HCT116 (cell line): ENCODE results near the gene MRPS7. TPM values are rescaled to one million over a fixed set of nuclear protein-coding genes. Genes with fewer than 3 reads are reported as not detected.

Experiments used
- ATAC-seq: fragments of 200-7000 bp; cut with Tn5 transposase; 2 replicates; pipeline ENCODE4 v1.9.1; 2020; ENCODE audit warnings: mild to moderate bottlenecking, moderate library complexity
- BruUV-seq: library from RNA; stranded (reverse); fragments of 400-500 nt; replicated peaks from 2 replicates; lab custom pipeline; 2021; lab: Mats Ljungman, UMichigan
- CTCF ChIA-PET: fragments of 300-600 bp; sonication (Branson Sonifier 250); formaldehyde crosslinking; loops from one replicate; lab custom pipeline; 2021; ENCODE audit warnings: antibody characterized with exemption; lab: Charles Lee
- POLR2A ChIA-PET: fragments of 300-600, 350-600 bp; sonication (Branson Sonifier 250); formaldehyde crosslinking; loops from one replicate; lab custom pipeline; 2021; ENCODE audit warnings: antibody characterized with exemption; lab: Charles Lee
- RAD21 ChIA-PET, 2 experiments: fragments of 300-600 bp; sonication (Branson Sonifier 250); formaldehyde crosslinking; loops; one replicate each; lab custom pipeline; 2023; ENCODE audit warnings: low total read pairs in 2 of 2; ENCODE audit not compliant: uncharacterized antibody in 2 of 2, unreplicated experiment in 2 of 2, low non-redundant PET in 1 of 2; lab: Charles Lee
- DNase-seq: peaks from one replicate; pipeline ENCODE4 v3.0.0-alpha.2; 2010; ENCODE audit warnings: low read depth, low spot score
- H2AFZ ChIP-seq: fragments of 200-600 bp; shearing (Covaris generic), sonication (generic); 2 replicates; pipeline ENCODE4 v1.6.1; 2017; ENCODE audit warnings: low read depth, mixed run types, mixed read lengths, antibody characterized with exemption, low read length; ENCODE audit not compliant: poor library complexity, severe bottlenecking
- H3K27ac ChIP-seq: 2 replicates; pipeline ENCODE4 v1.5.1; 2012; ENCODE audit warnings: low read depth, low read length
- H3K27me3 ChIP-seq: fragments of 200-600 bp; sonication (generic); 2 replicates; pipeline ENCODE4 v1.6.1; 2016; ENCODE audit warnings: mixed run types, low read length, mixed read lengths; ENCODE audit not compliant: insufficient read depth
- H3K36me3 ChIP-seq, 2 experiments: fragments of 200-500 bp in 1 of 2; fragments of 200-600 bp in 1 of 2; sonication (Bioruptor generic) in 1 of 2; sonication (generic) in 1 of 2; 2 replicates each; pipeline versions ENCODE4 v1.5.1 to v1.6.1; 2014 to 2016; ENCODE audit warnings: low read length in 2 of 2, inconsistent platforms in 1 of 2, mixed read lengths in 1 of 2, mixed run types in 1 of 2; ENCODE audit not compliant: insufficient read depth in 2 of 2, control insufficient read depth in 1 of 2
- H3K4me1 ChIP-seq, 2 experiments: fragments of 200-600 bp in 1 of 2; sonication (generic) in 1 of 2; 2 replicates each; pipeline versions ENCODE4 v1.5.1 to v1.6.1; 2012 to 2017; ENCODE audit warnings: low read length in 2 of 2, inconsistent platforms in 1 of 2, mild to moderate bottlenecking in 1 of 2, mixed read lengths in 1 of 2, mixed run types in 1 of 2, moderate library complexity in 1 of 2; ENCODE audit not compliant: insufficient read depth in 2 of 2, control insufficient read depth in 1 of 2
- H3K4me2 ChIP-seq: fragments of 200-600 bp; sonication (generic); 2 replicates; pipeline ENCODE4 v1.6.1; 2017; ENCODE audit warnings: mixed run types, low read length, mixed read lengths
- H3K4me3 ChIP-seq, 2 experiments: fragments of 200-600 bp in 1 of 2; sonication (generic) in 1 of 2; replicated peaks in 1 of 2; 2 replicates each; pipeline ENCODE4 v1.5.1; 2011 to 2016; ENCODE audit warnings: low read length in 2 of 2, control low read depth in 1 of 2, low read depth in 1 of 2, mild to moderate bottlenecking in 1 of 2, mixed read lengths in 1 of 2, mixed run types in 1 of 2
- H3K79me2 ChIP-seq: fragments of 200-600 bp; sonication (generic); 2 replicates; pipeline ENCODE4 v1.6.1; 2017; ENCODE audit warnings: mild to moderate bottlenecking, mixed run types, low read length, moderate library complexity, mixed read lengths; ENCODE audit not compliant: insufficient read depth
- H3K9ac ChIP-seq: fragments of 200-600 bp; sonication (generic); 2 replicates; pipeline ENCODE4 v1.6.1; 2016; ENCODE audit warnings: low read length, mixed read lengths
- H3K9me2 ChIP-seq: fragments of 200-600 bp; sonication (generic), shearing (Covaris generic); 2 replicates; pipeline ENCODE4 v1.6.1; 2017; ENCODE audit warnings: mixed run types, mild to moderate bottlenecking, moderate library complexity; ENCODE audit not compliant: insufficient read depth
- H3K9me3 ChIP-seq, 2 experiments: fragments of 200-500 bp in 1 of 2; fragments of 200-600 bp in 1 of 2; sonication (Bioruptor generic) in 1 of 2; sonication (generic) in 1 of 2; 2 replicates each; pipeline ENCODE4 v1.6.1; 2014 to 2017; ENCODE audit warnings: low read length in 2 of 2, mixed read lengths in 2 of 2, inconsistent platforms in 1 of 2, low read depth in 1 of 2, mild to moderate bottlenecking in 1 of 2, mixed run types in 1 of 2, moderate library complexity in 1 of 2; ENCODE audit not compliant: control insufficient read depth in 1 of 2, insufficient read depth in 1 of 2
- H4K20me1 ChIP-seq: fragments of 200-600 bp; sonication (generic), shearing (Covaris generic); 2 replicates; pipeline ENCODE4 v1.6.1; 2017; ENCODE audit warnings: mixed run types, mild to moderate bottlenecking, moderate library complexity; ENCODE audit not compliant: insufficient read depth
- CTCF ChIP-seq, 3 experiments: fragments of 200-600 bp in 1 of 3; sonication (generic) in 1 of 3; IDR thresholded peaks in 2 of 3; conservative IDR thresholded peaks in 1 of 3; 2 replicates each; pipeline ENCODE4 v1.5.1; 2012 to 2017; ENCODE audit warnings: low read depth in 2 of 3, low read length in 2 of 3, antibody characterized with exemption in 1 of 3, borderline replicate concordance in 1 of 3, control low read depth in 1 of 3, mild to moderate bottlenecking in 1 of 3, mixed read lengths in 1 of 3, mixed run types in 1 of 3, moderate library complexity in 1 of 3; ENCODE audit not compliant: insufficient read depth in 1 of 3
- YY1 ChIP-seq: IDR thresholded peaks from 2 replicates; pipeline ENCODE4 v1.6.1; 2011; ENCODE audit warnings: low read length, low read depth, moderate library complexity, mild to moderate bottlenecking; ENCODE audit not compliant: insufficient replicate concordance; ENCODE audit errors: extremely low read depth
- ZBTB33 ChIP-seq: IDR thresholded peaks from 2 replicates; pipeline ENCODE4 v1.6.1; 2011; ENCODE audit warnings: mild to moderate bottlenecking, low read length, moderate library complexity; ENCODE audit not compliant: insufficient replicate concordance; ENCODE audit errors: extremely low read depth
- intact Hi-C: fragments of 100-400 bp; cut with micrococcal nuclease; formaldehyde crosslinking; loops from 2 replicates; pipeline ENCODE4 v1.10.0; 2022
- total RNA-seq: library from RNA; stranded (reverse); gene quantifications from one replicate; pipeline ENCODE4 v1.2.1, GENCODE V29; 2021; ENCODE audit not compliant: unreplicated experiment

MRPS7 gene
- total RNA-seq, 1 experiment from 2014 or later: 104 TPM

- no peak for TF ChIP-seq ZBTB33
- TF ChIP-seq CTCF (IDR thresholded peaks at IDR 0.05 in 2 of 3, conservative IDR thresholded peaks at IDR 0.05 in 1 of 3; ENCODE audit: borderline replicate concordance in 1 of 3, insufficient read depth in 1 of 3, low read depth in 2 of 3, low read length in 2 of 3): no peak
These were observed 16.7 kb upstream of the MRPS7 start (continued) for GRCh38 chr17:75245011-75245410.

GRCh38 chr17:75246404-75246803, 15.3 kb upstream of the MRPS7 start:
- H3K4me2 ChIP-seq: no peak overlapping the region
- RAD21 ChIA-PET: interaction anchor here in 1 of 2 experiments (0.6 kb wide), 1 partner anchor 43 kb away, joined by 3 read pairs; the partner anchor contains the start of gene SLC25A19

More at GRCh38 chr17:75246404-75246803, 15.3 kb upstream of the MRPS7 start:
- H3K9me2 ChIP-seq: no peaks in the 10 kb centered on the region
- no peak overlapping the region for H3K9ac ChIP-seq
- ChIA-PET CTCF (interaction anchor here (1.1 kb wide), 1 partner anchor 25 kb away, joined by 4 read pairs; the partner anchor contains the start of gene MIF4GD), POLR2A (no interaction called here)
- ATAC-seq: no peak
- H4K20me1 ChIP-seq: no peaks in the 10 kb centered on the region
- no peak overlapping the region for H2AFZ ChIP-seq
- no peak for DNase-seq
- H3K4me1 ChIP-seq: peaks cover 6 to 21% of the 10 kb centered on the region in 2 experiments; a peak in 3 of 4 replicates
- BruUV-seq: no TSS peak
- H3K4me3 ChIP-seq: no peak overlapping the region
- no peaks in the 10 kb centered on the region for H3K27me3 ChIP-seq
- no peak overlapping the region for H3K27ac ChIP-seq
- no peak for TF ChIP-seq ZBTB33
- TF ChIP-seq YY1: no peak
- H3K79me2 ChIP-seq: peaks cover 42% of the 10 kb centered on the region
- intact Hi-C loops: no loop called here
- H3K9me3 ChIP-seq: no peaks in the 10 kb centered on the region
- peaks cover 32 to 49% of the 10 kb centered on the region in 2 experiments for H3K36me3 ChIP-seq
